GM12873 (cell line): ENCODE data around the gene LHFPL4.

Experiments
- TF ChIP-seq, protein P1 (sequence below): IDR thresholded peaks from 2 replicates; pipeline ENCODE4 v1.5.1; 2012; ENCODE audit warnings: low read depth, mild to moderate bottlenecking, moderate library complexity, low read length, control low read depth; ENCODE audit not compliant: insufficient read depth; ENCODE audit errors: missing control alignments

Gene LHFPL4

DNA sequence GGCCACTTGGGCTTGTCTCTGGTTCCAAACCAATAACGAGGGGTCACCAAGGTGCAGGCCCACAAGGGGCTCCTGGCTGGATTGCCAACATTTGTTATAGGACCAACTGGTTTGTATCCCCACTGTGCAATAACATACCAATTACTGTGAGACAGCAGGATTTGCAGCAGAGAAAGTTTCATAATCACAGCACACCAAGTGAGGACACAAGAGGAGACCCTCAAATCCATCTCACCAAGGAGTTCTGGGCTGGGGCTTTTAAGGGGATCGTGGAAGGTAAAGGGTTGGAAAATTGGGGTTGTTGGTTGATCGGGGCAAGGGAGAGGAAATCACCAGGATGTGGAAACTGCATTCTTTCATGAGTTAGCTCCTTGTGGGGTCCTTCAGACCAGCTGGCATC, 29.7 kb upstream of the LHFPL4 start:
- TF ChIP-seq, protein P1, sequence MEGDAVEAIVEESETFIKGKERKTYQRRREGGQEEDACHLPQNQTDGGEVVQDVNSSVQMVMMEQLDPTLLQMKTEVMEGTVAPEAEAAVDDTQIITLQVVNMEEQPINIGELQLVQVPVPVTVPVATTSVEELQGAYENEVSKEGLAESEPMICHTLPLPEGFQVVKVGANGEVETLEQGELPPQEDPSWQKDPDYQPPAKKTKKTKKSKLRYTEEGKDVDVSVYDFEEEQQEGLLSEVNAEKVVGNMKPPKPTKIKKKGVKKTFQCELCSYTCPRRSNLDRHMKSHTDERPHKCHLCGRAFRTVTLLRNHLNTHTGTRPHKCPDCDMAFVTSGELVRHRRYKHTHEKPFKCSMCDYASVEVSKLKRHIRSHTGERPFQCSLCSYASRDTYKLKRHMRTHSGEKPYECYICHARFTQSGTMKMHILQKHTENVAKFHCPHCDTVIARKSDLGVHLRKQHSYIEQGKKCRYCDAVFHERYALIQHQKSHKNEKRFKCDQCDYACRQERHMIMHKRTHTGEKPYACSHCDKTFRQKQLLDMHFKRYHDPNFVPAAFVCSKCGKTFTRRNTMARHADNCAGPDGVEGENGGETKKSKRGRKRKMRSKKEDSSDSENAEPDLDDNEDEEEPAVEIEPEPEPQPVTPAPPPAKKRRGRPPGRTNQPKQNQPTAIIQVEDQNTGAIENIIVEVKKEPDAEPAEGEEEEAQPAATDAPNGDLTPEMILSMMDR = no peak

DNA sequence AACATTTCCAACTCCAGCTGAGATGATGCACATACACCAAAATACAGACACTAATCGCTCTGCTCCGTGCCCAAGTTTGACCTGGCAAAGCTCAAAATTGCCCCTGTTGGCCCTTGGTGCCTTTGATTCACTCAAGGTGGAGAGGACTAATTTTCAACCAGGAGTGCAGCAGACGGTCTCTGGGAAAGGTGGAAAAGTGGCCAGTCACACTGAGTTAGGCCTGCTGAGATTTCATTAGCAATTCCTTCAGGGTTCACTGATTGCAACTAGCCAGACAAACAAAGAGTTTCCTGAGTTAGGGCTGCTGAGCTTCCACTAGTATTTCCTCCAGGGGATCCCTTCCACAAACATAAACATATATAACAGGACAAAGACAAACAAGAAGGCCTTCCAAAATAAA, 28.7 kb upstream of the LHFPL4 start:
- TF ChIP-seq, protein P1 = no peak

DNA sequence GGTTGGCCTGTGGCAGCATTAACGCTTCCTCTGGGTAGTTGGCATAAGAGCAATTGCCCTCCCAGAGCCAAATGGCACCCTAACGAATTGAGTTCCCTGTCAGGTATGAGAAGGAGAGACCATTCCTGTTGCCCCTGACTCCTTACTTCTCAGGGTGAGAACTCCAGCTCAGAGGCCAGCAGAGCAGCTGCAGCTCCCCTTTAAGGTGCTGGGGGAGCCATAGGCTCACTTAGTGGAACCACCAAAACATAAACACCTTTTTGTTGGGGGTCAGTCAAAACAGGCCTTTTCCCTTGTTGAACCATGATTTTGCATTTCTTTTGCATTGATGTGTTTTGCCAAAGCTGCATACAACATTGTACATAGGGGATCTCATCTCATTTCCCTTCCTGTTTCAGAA, 28.1 kb upstream of the LHFPL4 start:
- TF ChIP-seq, protein P1 = no peak

DNA sequence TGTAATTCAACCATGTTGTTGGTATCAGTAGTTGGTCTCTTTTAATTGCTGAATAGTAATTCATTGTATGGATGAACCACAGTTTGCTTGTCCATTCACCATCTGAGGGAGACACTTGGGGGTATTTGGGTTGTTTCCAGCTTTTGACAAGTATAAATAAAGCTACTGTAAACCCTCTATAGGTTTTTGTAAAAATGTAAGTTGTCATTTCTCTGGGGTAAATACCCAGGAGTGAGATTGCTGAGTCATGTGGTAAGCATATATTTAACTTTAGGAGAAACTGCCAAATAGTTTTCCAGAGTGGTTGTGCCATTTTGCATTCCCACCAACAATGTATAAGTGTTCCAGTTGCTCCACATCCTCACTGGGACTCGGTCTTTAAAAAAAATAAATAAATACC, 15.4 kb upstream of the LHFPL4 start:
- TF ChIP-seq, protein P1 = no peak

DNA sequence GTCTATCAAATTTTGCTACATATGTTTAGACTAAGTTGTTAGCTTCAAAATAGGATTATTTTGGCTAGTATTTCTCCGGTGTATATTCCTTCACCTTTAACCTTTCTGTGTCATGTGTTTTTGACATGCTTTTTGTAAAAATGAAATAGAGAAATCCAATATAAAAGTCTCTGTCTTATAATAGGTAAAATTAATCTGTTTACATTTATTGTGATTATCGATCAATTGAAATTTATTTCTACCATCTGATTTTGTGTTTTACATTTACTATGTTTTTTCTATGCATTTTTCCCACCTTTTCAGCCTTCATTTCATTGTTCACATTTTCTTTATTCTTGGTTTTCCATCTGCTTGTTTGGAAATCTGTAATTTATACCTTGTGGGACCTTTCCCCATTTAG, 11.7 kb upstream of the LHFPL4 start:
- TF ChIP-seq, protein P1 = no peak

DNA sequence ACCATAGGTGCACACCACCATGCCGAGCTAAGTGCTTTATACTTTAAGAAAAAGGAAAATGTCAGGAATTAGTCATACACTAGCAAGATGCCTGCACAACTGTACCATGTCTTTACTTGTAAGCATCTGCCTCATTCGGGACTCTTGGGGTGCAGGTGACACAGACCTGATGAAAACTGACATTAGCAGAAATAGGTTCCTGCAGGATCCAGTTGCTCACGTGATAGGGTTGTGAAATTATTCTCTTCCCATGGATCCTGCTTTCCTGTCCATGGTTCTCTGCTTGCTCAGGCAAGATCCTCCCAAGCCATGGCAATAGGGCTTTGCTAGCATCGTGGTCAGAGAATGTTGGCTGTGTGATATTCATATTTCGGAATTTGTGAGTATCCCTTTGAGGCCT, 10.2 kb upstream of the LHFPL4 start:
- TF ChIP-seq, protein P1 = no peak

DNA sequence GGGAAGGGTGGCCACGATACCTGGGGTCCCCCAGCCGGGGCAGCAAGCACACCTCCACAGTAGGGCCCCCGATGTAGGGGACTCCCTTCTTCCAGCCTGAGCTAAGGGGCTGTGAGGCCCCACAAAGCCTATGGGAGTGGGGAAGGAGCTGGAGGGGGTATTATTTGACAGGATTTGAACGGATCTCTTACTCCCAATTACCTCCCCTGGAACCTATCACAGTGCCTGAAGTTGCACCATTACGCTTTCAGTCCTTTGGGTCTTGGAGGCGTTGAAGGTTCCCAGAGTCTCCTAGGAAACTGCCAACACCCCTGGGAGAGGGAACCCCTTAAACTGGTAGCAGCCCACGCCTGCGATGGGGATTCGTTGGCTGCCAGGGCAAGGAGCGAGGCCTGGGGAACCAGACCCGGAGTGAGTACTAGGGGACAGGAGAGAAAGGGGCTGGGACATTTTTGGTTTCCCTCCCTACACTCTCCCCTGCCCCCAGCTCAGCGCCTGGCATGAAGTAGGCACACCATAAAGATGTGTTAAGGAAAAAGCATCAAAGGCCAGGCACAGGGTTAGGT, 409 bp upstream of the LHFPL4 start:
- TF ChIP-seq, protein P1 = no peak
